ENCODE results near the gene ENPP6. TPM values are rescaled to one million over a fixed set of nuclear protein-coding genes. Genes with fewer than 3 reads are reported as not detected.

Gene ENPP6
- polyA plus RNA-seq, 3 donors = 4.0 to 9.4 (median 7.9) TPM

DNA sequence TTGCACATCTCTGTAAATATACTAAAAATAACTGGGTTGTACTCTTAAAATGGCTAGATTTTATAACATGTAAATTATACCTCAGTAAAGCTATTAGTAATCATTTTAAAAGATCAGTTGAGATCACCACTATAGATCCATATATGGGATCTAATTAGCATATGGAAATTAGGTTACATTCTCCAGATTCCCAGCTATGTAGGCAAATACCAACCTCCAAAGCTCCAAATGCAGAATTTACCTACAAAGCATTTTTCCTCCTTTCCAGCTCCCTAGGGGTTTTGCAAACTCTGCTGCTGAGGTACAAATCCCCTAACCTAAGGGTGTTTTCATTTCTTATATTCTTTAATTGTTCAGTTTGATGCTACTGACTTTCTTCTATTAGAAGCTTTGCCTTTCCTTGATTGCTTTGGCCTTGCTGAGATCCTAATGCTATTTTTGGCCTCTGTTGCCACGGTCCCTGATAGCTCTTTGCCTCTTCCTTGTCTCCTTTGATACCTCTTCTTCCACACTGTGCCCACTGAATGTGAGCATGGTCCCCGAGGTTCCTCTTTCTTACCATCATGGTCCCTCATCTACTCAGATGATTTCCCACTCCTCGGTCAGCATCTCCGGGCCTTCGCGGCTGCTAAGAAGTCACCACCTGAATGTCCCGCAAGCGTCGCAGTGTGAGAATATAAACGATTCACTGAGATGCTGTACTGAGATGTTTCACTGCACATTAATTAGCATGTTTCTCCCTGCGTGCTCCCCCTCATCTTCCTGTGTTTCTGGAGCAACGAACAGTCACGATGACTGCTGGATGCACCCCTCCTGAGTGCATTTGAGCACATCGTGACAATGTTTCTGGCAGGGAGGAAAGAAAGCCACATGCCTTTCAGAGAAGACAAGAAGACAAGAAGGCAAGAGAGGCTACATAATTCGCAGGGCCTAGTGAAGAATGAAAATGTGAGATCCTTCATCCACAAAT, 23.8 kb downstream of the ENPP6 start:
- no peak for DNase-seq

DNA sequence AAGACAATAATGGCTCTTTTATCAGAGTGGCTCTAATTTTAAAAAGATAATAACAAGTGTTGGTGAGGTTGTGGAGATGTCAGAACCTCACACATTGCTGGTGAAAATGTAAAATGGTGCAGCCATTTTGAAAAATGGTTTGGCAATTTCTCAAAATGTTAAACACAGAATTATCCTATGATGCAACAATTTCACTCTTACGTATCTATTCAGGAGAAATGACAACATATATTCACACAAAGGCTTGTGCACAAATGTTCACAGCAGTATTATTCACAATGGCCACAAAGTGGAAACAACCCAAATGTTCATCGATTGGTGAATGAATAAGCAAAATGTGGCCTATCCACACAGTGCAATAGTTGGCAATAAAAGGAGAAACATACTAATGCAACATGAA, 24.7 kb downstream of the ENPP6 start:
- no peak for DNase-seq

DNA sequence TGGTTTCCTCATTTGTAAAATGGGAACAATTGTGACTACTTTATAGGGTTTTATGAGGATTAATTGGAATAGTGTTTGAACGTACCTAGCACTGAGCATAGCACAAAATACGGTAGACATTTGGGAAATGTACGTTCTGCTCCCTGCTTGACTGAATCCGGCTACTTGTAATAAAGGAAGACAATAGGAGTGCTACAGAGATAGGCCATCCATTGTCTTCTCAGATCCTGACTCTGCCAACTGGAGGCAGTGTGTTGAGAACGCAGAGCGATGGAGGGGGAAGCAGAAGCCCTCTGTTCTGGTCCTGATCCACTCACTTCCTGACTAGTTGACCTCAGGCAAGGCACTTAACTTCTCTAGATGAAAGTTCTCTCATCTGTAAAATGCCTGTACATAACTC, 26.4 kb downstream of the ENPP6 start:
- no peak for DNase-seq

GRCh38 chr4:184190711-184191110, 27.0 kb downstream of the ENPP6 start:
- no peak for DNase-seq

- no peak for DNase-seq
These were observed 27.7 kb downstream of the ENPP6 start for GRCh38 chr4:184189966-184190365.

GRCh38 chr4:184188443-184189400, 29.0 kb downstream of the ENPP6 start:
- DNase-seq = no peak

- DNase-seq = no peak
These were observed 40.4 kb downstream of the ENPP6 start for GRCh38 chr4:184177271-184177670.

GRCh38 chr4:184174571-184175488, 42.8 kb downstream of the ENPP6 start:
- no peak for DNase-seq

GRCh38 chr4:184171011-184171410, 46.7 kb downstream of the ENPP6 start:
- no peak for DNase-seq

- DNase-seq = no peak
These were observed 48.3 kb downstream of the ENPP6 start for GRCh38 chr4:184169225-184169867.

DNA sequence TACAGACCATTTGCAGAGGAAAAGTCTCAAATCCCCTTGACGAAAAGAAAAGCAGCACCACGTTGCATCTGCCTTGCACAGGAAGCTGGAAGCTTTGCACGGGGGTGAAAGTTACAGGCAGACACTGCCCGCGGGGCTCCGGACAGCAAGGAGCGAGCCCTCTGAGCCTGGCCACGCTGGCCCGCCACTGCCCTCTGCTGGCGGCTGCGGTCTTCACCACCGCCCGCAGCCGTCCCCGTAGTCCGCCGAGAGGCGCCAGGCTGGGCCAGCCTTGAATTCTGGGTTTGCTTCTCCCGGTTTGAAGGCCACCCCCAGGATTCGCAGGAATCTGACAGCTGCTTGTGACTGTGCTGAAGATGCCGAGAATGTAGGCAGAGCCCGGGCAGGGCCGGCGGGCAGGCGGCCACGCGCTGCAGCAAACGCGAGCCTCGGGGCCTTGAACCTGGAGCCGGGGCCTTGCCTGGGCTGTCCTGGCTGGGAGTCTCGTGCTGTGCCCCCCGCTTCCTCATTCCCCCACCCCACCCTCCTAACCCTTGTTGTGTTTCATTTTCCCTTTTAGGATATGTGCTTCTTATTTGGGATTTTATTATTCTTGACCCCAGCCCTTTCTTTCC, 49.2 kb downstream of the ENPP6 start:
- peak; percentile 50 for DNase-seq

DNA sequence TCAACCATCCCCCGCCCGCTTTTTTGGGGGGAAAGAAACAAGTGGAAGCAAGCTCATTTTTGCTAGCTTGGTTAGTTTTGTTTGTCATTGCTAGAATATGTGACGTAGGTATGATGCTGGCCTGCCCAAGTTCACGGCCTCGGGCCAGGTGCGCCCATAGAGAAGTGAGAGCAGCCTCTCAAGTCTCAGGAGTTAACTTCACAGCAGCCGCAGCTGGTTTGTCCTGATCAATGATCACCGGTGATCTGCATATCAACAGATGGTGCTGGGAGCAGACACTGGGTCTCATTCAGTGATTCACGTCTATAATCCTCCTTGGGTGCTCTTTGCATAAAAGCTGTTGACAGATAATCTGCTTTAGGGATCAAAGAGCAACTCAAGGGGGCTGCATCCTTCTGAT, 50.1 kb downstream of the ENPP6 start:
- DNase-seq = no peak

GRCh38 chr4:184166736-184167135, 50.9 kb downstream of the ENPP6 start:
- no peak for DNase-seq

DNA sequence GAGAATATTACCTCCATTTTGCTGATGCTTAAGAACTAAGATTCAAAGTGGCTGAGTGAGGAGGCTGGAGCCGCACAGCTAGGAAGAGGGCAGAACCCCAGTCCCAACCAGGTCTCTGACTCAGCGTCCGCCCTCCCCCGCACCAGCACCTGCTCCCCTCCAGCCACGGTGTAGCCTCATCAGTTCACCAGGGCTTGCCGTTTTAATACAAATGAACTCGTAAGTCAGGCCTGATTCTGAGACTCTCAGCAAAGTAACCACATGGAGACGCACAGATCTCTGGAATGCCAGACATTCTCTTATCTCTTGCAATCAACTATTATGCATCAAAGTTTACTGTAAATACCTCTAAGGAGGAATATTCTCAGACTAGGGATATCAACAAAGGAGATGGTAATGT, 52.4 kb downstream of the ENPP6 start:
- no peak for DNase-seq

DNA sequence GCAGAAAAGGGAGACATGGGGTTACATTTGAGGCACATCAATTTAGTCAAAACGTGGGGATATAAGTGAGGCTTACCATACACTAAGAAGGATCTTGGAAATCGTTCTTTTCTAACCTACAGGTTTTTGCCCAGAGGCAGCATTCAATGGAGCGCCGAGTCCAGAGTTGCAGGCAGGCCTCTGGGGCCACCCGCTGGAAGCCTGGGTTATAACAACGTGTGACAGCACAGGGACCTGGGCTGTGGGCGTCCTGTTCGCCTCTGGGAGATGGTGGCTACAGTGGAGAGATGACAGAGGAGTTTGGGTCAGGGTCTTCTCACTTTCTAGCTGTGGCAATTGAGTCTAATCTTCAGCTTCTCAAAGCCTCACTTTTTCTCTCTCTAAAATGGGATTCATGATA, 53.9 kb downstream of the ENPP6 start:
- peak; percentile 57 for DNase-seq

DNA sequence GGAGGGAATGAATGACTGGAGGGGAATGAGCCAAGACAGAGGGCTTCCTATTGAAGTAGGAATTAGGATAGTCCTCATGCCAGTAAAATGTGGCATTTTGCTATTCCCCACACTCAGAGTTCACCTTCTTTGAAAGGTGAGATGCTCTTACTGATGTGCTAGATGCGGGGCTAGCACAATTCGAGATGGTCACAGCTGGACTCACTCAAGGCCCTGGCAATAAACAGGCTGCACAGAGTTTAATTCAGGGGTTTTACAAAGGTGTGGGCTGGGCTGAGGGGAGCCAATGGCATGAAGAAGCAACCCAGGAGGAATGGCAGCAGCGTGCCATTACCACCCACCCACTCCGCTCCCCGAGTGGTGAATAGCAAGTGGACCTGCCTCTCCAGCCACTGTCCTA, 55.1 kb downstream of the ENPP6 start:
- DNase-seq = peak; percentile 44

DNA sequence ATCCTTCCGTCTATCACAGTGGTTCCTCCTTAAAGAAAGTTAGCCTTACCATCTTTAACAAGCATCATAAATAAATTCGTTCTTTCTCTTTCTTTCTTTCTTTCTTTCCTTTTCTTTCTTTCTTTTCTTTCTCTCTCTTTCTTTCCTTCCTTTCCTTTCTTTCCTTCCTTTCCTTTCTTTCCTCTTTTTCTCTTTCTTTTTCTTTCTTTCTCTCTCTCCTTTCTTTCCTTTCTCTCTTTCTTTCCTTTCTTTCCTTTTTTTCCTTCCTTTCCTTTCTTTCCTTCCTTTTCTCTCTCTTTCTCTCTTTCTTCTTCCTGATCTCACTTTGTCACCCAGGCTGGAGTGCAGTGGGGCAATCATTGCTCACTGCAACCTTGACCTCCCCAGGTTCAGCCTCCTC, 60.4 kb downstream of the ENPP6 start:
- DNase-seq = no peak

DNA sequence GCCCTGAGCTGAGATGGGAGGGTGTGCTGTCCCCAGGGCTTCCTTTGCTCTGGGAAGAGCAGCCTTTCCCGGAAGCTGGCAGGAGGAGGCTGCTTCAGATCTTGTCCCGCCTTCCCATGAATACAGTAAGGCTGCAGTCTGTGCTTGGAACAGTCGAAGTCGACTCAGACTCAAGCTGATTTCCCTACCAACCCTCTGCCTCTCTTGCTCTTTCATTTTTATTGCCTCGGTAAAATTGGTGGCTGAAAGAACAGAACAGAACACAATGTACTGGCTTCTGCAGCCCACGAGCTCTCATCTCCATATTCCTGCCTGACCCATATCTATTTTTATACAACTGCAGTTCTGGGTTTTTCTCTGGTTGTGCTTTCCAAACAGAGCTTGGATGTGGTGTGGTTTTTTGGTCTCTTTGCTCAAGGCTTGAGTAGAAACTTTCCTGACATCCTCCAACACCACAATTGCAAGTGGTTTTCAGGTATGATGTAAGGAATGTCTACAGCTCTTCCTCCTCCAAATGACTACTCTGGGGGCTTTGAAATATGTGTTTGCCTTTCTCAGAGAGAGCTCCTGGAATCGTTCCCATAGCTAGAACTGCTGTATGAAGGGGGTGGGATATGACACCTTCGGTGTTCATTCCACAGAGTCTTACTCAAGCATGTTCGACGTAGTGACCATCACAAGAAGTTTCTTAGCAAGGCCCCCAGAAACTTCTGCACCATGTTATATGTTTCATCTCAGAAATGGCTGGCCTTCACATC, 61.3 kb downstream of the ENPP6 start:
- DNase-seq = no peak

GRCh38 chr4:184154199-184154598, 63.5 kb downstream of the ENPP6 start:
- DNase-seq = no peak

- no peak for DNase-seq
These were observed 63.9 kb downstream of the ENPP6 start for GRCh38 chr4:184153781-184154180.

All from renal pelvis (tissue), 4 donors.